NCI-H524 (cell line): ENCODE data around the gene VSTM2L.

Experiments
- DNase-seq, 2 experiments: peaks; one replicate each; lab custom pipeline; 2025; lab: John Stamatoyannopoulos, UW

VSTM2L gene

GRCh38 chr20:37987602-37988290 lies 84.8 kb downstream of the VSTM2L start:
- DNase-seq, result peak in 1 of 2 experiments; percentile 75

GRCh38 chr20:37988306-37988954 lies 85.5 kb downstream of the VSTM2L start:
- DNase-seq, result peak in 1 of 2 experiments; percentile 25

- no peak for DNase-seq
Observed at GRCh38 chr20:37989601-37990295, 86.8 kb downstream of the VSTM2L start.

GRCh38 chr20:37990571-37991151 lies 87.7 kb downstream of the VSTM2L start:
- peak; percentile 38 to 81 for DNase-seq

- DNase-seq, result peak; percentile 38 to 47
Observed at GRCh38 chr20:37991157-37991866, 88.4 kb downstream of the VSTM2L start.

- peak; percentile 69 to 93 for DNase-seq
Observed at GRCh38 chr20:37991908-37992307, 89.0 kb downstream of the VSTM2L start.

GRCh38 chr20:37992802-37993409 lies 90.0 kb downstream of the VSTM2L start:
- peak; percentile 22 to 55 for DNase-seq

- DNase-seq, result peak; percentile 67 to 84
Observed at GRCh38 chr20:37994512-37994911, 91.6 kb downstream of the VSTM2L start.
